ENCODE measurements around the gene MRPL18. TPM values are rescaled to one million over a fixed set of nuclear protein-coding genes. Genes with fewer than 3 reads are reported as not detected.
"Not testable (repeated sequence)": the region's sequence is repeated elsewhere in the genome, so short reads cannot be mapped to it uniquely, and the experiment has no call there.

The MRPL18 gene
- polyA plus RNA-seq, 3 donors = 29.7 to 72.1 (median 51.7) TPM

- WGBS, 3 donors = 71 to 93% (median 85%) methylated on average over 9 of the region's 9 CpGs
- no peak overlapping the region for H3K27ac ChIP-seq (ENCODE audit: low read depth, low read length)
These were observed 15.8 kb downstream of the MRPL18 start for GRCh38 chr6:159806021-159806458.

- H3K27ac ChIP-seq (ENCODE audit: low read depth, low read length) = no peak overlapping the region
- WGBS, 3 donors = 69 to 91% (median 88%) methylated on average over 5 of the region's 5 CpGs
These were observed 17.0 kb downstream of the MRPL18 start for GRCh38 chr6:159807150-159807858.

GRCh38 chr6:159808647-159809046, 18.4 kb downstream of the MRPL18 start:
- no peak overlapping the region for H3K27ac ChIP-seq (ENCODE audit: low read depth, low read length)
- WGBS, 3 donors = 67 to 90% (median 90%) methylated on average over 6 of the region's 6 CpGs

GRCh38 chr6:159809149-159809548, 18.9 kb downstream of the MRPL18 start:
- no peak overlapping the region for H3K27ac ChIP-seq (ENCODE audit: low read depth, low read length)
- WGBS, 3 donors = 87 to 93% (median 92%) methylated on average over 4 of the region's 4 CpGs

- 81 to 92% (median 82%) methylated on average over 9 of the region's 9 CpGs for WGBS, 3 donors
- no peak overlapping the region for H3K27ac ChIP-seq (ENCODE audit: low read depth, low read length)
These were observed 23.5 kb downstream of the MRPL18 start for GRCh38 chr6:159813781-159814180.

- WGBS, 3 donors = 83 to 88% (median 87%) methylated on average over 6 of the region's 6 CpGs
- H3K27ac ChIP-seq (ENCODE audit: low read depth, low read length) = no peak overlapping the region
These were observed 25.1 kb downstream of the MRPL18 start for GRCh38 chr6:159815410-159815809.

GRCh38 chr6:159816775-159817174, 26.5 kb downstream of the MRPL18 start:
- 57 to 74% (median 72%) methylated on average over 3 of the region's 3 CpGs for WGBS, 3 donors
- H3K27ac ChIP-seq (ENCODE audit: low read depth, low read length) = not testable (repeated sequence)

- no peak overlapping the region for H3K27ac ChIP-seq (ENCODE audit: low read depth, low read length)
- 84 to 90% (median 88%) methylated on average over 23 of the region's 23 CpGs for WGBS, 3 donors
These were observed 27.9 kb downstream of the MRPL18 start for GRCh38 chr6:159817951-159818739.

- WGBS, 3 donors = 86 to 91% (median 89%) methylated on average over 16 of the region's 16 CpGs
- H3K27ac ChIP-seq (ENCODE audit: low read depth, low read length) = no peak overlapping the region
These were observed 28.8 kb downstream of the MRPL18 start for GRCh38 chr6:159819098-159819497.

- no peak overlapping the region for H3K27ac ChIP-seq (ENCODE audit: low read depth, low read length)
- WGBS, 3 donors = 52 to 69% (median 55%) methylated on average over 28 of the region's 28 CpGs
These were observed 29.8 kb downstream of the MRPL18 start for GRCh38 chr6:159819932-159820640.

- H3K27ac ChIP-seq (ENCODE audit: low read depth, low read length) = no peak overlapping the region
- 48 to 71% (median 70%) methylated on average over 11 of the region's 11 CpGs for WGBS, 3 donors
These were observed 30.9 kb downstream of the MRPL18 start for GRCh38 chr6:159821122-159821521.

- H3K27ac ChIP-seq (ENCODE audit: low read depth, low read length) = no peak overlapping the region
- 90 to 94% (median 94%) methylated on average over 10 of the region's 10 CpGs for WGBS, 3 donors
These were observed 31.5 kb downstream of the MRPL18 start for GRCh38 chr6:159821726-159822125.

- 91 to 100% (median 96%) methylated on average over 3 of the region's 3 CpGs for WGBS, 3 donors
- H3K27ac ChIP-seq (ENCODE audit: low read depth, low read length) = no peak overlapping the region
These were observed 33.7 kb downstream of the MRPL18 start for GRCh38 chr6:159823953-159824352.

GRCh38 chr6:159824690-159825089, 34.4 kb downstream of the MRPL18 start:
- 95 to 97% (median 97%) methylated on average over 9 of the region's 9 CpGs for whole genome bisulfite sequencing, 3 donors
- not testable (repeated sequence) for H3K27ac ChIP-seq (ENCODE audit: low read depth, low read length)

- H3K27ac ChIP-seq (ENCODE audit: low read depth, low read length) = no peak overlapping the region
- 93 to 96% (median 95%) methylated on average over 13 of the region's 13 CpGs for WGBS, 3 donors
These were observed 35.7 kb downstream of the MRPL18 start for GRCh38 chr6:159826004-159826403.

- H3K27ac ChIP-seq (ENCODE audit: low read depth, low read length) = no peak overlapping the region
- WGBS, 3 donors = 89 to 94% (median 92%) methylated on average over 16 of the region's 16 CpGs
These were observed 36.8 kb downstream of the MRPL18 start for GRCh38 chr6:159826968-159827647.

- WGBS, 3 donors = 46 to 56% (median 50%) methylated on average over 7 of the region's 7 CpGs
- H3K27ac ChIP-seq (ENCODE audit: low read depth, low read length) = no peak overlapping the region
These were observed 37.8 kb downstream of the MRPL18 start for GRCh38 chr6:159828074-159828473.

- 45 to 89% (median 47%) methylated on average over 4 of the region's 4 CpGs for WGBS, 3 donors
- H3K27ac ChIP-seq (ENCODE audit: low read depth, low read length) = no peak overlapping the region
These were observed 39.3 kb downstream of the MRPL18 start for GRCh38 chr6:159829526-159829925.

All from adipose tissue (tissue), 3 donors.